ENCODE results near the gene LDHAL6B. TPM values are rescaled to one million over a fixed set of nuclear protein-coding genes. Genes with fewer than 3 reads are reported as not detected.

The LDHAL6B gene
- total and polyA plus RNA-seq, 7 donors: not detected

DNA sequence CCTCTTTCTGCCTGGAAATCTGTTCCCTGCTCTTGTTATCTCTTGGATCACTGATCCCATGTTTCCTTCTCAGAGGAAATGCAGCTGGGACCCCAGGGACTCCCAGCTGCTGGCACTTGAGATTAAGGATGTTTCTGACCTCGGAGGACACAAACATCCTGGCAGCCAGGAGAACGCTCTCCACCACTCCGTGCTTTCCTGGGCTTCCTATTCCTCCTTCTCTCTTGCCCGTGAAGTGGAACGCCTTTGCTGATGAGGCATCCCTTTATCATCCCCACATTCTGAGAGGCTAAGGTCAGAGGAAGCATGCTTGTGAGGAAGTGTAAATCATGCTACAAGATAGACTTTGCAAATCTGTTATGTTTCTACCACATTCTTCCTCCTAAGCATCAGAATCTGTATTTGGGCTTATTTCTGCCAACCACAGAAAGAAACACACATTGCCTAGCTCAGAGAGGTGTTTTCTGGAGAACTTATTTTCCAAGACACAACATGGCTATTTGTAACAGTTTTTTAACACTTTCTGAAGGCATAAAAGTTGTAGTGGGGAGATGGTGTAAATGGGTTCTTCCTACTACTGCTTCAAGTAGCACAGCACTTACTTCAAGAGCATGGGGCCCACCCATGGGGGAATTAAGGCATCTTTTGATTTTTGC, 25.6 kb upstream of the LDHAL6B start:
- peaks cover 3 to 23% (median 7%) of the 10 kb centered on the region in 4 donors for H3K36me3 ChIP-seq
- no peaks in the 10 kb centered on the region for H3K4me1 ChIP-seq
- WGBS, 2 donors: 76 to 90% methylated on average over 5 of the region's 5 CpGs

DNA sequence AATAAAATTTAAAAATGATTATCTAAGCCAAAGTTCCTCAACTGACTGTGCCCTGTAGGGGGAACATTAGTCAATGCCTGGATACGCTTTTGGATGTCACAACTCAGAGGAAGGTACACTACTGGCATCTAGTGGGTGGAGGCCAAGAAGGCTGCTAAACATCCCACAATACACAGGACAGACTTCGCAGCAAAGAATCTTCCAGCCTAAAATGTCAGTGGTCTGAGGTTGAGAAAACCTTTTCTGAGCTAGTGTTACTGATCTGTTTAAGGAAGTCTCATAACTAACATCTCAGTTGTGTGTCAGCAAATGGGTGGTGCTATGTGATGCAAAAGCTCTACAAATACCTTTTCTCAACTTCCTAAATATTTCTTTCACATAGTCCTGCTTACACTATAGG, 20.9 kb upstream of the LDHAL6B start:
- TF ChIP-seq, protein P1, sequence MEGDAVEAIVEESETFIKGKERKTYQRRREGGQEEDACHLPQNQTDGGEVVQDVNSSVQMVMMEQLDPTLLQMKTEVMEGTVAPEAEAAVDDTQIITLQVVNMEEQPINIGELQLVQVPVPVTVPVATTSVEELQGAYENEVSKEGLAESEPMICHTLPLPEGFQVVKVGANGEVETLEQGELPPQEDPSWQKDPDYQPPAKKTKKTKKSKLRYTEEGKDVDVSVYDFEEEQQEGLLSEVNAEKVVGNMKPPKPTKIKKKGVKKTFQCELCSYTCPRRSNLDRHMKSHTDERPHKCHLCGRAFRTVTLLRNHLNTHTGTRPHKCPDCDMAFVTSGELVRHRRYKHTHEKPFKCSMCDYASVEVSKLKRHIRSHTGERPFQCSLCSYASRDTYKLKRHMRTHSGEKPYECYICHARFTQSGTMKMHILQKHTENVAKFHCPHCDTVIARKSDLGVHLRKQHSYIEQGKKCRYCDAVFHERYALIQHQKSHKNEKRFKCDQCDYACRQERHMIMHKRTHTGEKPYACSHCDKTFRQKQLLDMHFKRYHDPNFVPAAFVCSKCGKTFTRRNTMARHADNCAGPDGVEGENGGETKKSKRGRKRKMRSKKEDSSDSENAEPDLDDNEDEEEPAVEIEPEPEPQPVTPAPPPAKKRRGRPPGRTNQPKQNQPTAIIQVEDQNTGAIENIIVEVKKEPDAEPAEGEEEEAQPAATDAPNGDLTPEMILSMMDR (IDR thresholded peaks at IDR 0.05): no peak
- TF ChIP-seq POLR2AphosphoS5 (IDR thresholded peaks at IDR 0.05): no peak
- Histone ChIP-seq H3K27ac (no peak overlapping the region), H3K9me3 (peaks cover 0 to 10% (median 4%) of the 10 kb centered on the region in 4 donors), H3K27me3 (no peaks in the 10 kb centered on the region), H3K4me1 (no peaks in the 10 kb centered on the region), H3K36me3 (peaks cover 0 to 37% (median 19%) of the 10 kb centered on the region in 4 donors), H3K4me3 (no peak overlapping the region)
- intact Hi-C loops (cut with DNase I): no loop called here
- no peak for DNase-seq
- 70 to 74% methylated on average over 2 of the region's 2 CpGs for WGBS, 2 donors

More for the DNA sequence above, 25.6 kb upstream of the LDHAL6B start:
- no peak overlapping the region for H3K4me3 ChIP-seq
- H3K9me3 ChIP-seq: peaks cover 0 to 10% (median 4%) of the 10 kb centered on the region in 4 donors
- TF ChIP-seq POLR2AphosphoS5 (IDR thresholded peaks at IDR 0.05) (no peak), POLR2A (IDR thresholded peaks at IDR 0.05) (no peak), EP300 (IDR thresholded peaks at IDR 0.05) (no peak)
- TF ChIP-seq, protein P1 (IDR thresholded peaks at IDR 0.05): no peak
- DNase-seq: no peak
- intact Hi-C loops (cut with DNase I): no loop called here
- H3K27ac ChIP-seq: no peak overlapping the region
- no peaks in the 10 kb centered on the region for H3K27me3 ChIP-seq

DNA sequence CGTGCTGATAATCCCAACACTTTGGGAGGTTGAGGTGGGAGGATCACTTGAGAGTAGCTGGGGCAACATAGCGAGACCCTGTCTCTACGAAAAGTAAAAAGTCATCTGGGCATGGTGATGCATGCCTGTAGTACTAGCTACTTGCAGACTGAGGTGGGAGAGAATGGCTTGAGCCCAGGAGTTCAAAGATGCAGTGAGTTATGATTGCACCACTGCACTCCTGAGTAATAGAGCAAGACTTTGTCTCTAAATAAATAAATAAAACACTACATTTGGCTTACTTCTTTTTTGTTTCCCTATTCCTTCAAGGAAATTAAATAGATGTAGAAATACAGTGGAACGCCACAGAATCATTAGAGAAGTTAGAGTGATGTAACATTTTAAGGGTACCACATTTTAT, 20.1 kb upstream of the LDHAL6B start:
- 96 to 97% methylated on average over 4 of the region's 4 CpGs for WGBS, 2 donors
- H3K36me3 ChIP-seq: peaks cover 0 to 35% (median 18%) of the 10 kb centered on the region in 4 donors
- no peak for DNase-seq

GRCh38 chr15:59189241-59189640, 17.4 kb upstream of the LDHAL6B start:
- peaks cover 0 to 15% (median 13%) of the 10 kb centered on the region in 4 donors for H3K4me1 ChIP-seq
- H3K27ac ChIP-seq: no peak overlapping the region
- 96% methylated on average over 5 of the region's 5 CpGs for WGBS, 2 donors
- no peak overlapping the region for H3K4me3 ChIP-seq
- peaks cover 0 to 51% (median 13%) of the 10 kb centered on the region in 4 donors for H3K36me3 ChIP-seq
- H3K27me3 ChIP-seq: no peaks in the 10 kb centered on the region
- intact Hi-C loops (cut with DNase I): no loop called here
- no peaks in the 10 kb centered on the region for H3K9me3 ChIP-seq
- TF ChIP-seq POLR2A (IDR thresholded peaks at IDR 0.05) (no peak), POLR2AphosphoS5 (IDR thresholded peaks at IDR 0.05) (no peak), EP300 (IDR thresholded peaks at IDR 0.05) (no peak)
- TF ChIP-seq, protein P1 (IDR thresholded peaks at IDR 0.05): no peak
- no peak for DNase-seq

More for the DNA sequence above, 20.1 kb upstream of the LDHAL6B start:
- no peak for TF ChIP-seq POLR2AphosphoS5 (IDR thresholded peaks at IDR 0.05)
- TF ChIP-seq EP300 (IDR thresholded peaks at IDR 0.05): no peak
- TF ChIP-seq, protein P1 (IDR thresholded peaks at IDR 0.05): no peak
- TF ChIP-seq POLR2A (IDR thresholded peaks at IDR 0.05): no peak
- Histone ChIP-seq H3K9me3 (peaks cover 0 to 10% (median 2%) of the 10 kb centered on the region in 4 donors), H3K4me3 (no peak overlapping the region), H3K4me1 (peaks cover 0 to 3% (median 2%) of the 10 kb centered on the region in 4 donors), H3K27me3 (no peaks in the 10 kb centered on the region), H3K27ac (no peak overlapping the region)
- intact Hi-C loops (cut with DNase I): no loop called here
